ENCODE data around the gene SND1. TPM values are rescaled to one million over a fixed set of nuclear protein-coding genes. Genes with fewer than 3 reads are reported as not detected.

SND1 gene
- total and polyA plus RNA-seq, 10 of the 15 experiments (the other 5 are each of a cell fraction or from before 2014, with no cell fraction given), result 52.4 to 270 (median 146) TPM

GRCh38 chr7:127981965-127982364 lies 330.0 kb downstream of the SND1 start:
- POLR2A ChIA-PET, result interaction anchor here (0.6 kb wide), 1 partner anchor 293 kb away, joined by 5 read pairs; no protein-coding TSS in a partner anchor
- WGBS (ENCODE audit: insufficient coverage, insufficient replicate concordance, low lambda C conversion rate, missing lambda C conversion rate), result 96% methylated on average over 4 of the region's 4 CpGs
- H3K9ac ChIP-seq (ENCODE audit: control insufficient read depth, insufficient read depth, low read length), result no peak overlapping the region
- H4K20me1 ChIP-seq (ENCODE audit: control insufficient read depth, insufficient read depth), result no peaks in the 10 kb centered on the region
- in situ Hi-C loops (cut with MboI), result no loop called here
- no peaks in the 10 kb centered on the region for H3K4me1 ChIP-seq (ENCODE audit: control insufficient read depth, insufficient read depth, low read length)
- ATAC-seq, result no peak
- no peak for TF ChIP-seq RFX5 (IDR thresholded peaks at IDR 0.05; ENCODE audit: low read depth, low read length)
- no peak for TF ChIP-seq TCF12 (IDR thresholded peaks at IDR 0.05; ENCODE audit: low read depth, low read length)
- no peak for TF ChIP-seq SREBF1 (IDR thresholded peaks at IDR 0.05; ENCODE audit: low read length)
- TF ChIP-seq MEF2A (IDR thresholded peaks at IDR 0.05; ENCODE audit: insufficient read depth, low read depth, low read length), result no peak
- TF ChIP-seq, protein P1, sequence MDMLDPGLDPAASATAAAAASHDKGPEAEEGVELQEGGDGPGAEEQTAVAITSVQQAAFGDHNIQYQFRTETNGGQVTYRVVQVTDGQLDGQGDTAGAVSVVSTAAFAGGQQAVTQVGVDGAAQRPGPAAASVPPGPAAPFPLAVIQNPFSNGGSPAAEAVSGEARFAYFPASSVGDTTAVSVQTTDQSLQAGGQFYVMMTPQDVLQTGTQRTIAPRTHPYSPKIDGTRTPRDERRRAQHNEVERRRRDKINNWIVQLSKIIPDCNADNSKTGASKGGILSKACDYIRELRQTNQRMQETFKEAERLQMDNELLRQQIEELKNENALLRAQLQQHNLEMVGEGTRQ (IDR thresholded peaks at IDR 0.05; ENCODE audit: borderline replicate concordance, low read depth, low read length), result no peak
- TF ChIP-seq, protein P2, sequence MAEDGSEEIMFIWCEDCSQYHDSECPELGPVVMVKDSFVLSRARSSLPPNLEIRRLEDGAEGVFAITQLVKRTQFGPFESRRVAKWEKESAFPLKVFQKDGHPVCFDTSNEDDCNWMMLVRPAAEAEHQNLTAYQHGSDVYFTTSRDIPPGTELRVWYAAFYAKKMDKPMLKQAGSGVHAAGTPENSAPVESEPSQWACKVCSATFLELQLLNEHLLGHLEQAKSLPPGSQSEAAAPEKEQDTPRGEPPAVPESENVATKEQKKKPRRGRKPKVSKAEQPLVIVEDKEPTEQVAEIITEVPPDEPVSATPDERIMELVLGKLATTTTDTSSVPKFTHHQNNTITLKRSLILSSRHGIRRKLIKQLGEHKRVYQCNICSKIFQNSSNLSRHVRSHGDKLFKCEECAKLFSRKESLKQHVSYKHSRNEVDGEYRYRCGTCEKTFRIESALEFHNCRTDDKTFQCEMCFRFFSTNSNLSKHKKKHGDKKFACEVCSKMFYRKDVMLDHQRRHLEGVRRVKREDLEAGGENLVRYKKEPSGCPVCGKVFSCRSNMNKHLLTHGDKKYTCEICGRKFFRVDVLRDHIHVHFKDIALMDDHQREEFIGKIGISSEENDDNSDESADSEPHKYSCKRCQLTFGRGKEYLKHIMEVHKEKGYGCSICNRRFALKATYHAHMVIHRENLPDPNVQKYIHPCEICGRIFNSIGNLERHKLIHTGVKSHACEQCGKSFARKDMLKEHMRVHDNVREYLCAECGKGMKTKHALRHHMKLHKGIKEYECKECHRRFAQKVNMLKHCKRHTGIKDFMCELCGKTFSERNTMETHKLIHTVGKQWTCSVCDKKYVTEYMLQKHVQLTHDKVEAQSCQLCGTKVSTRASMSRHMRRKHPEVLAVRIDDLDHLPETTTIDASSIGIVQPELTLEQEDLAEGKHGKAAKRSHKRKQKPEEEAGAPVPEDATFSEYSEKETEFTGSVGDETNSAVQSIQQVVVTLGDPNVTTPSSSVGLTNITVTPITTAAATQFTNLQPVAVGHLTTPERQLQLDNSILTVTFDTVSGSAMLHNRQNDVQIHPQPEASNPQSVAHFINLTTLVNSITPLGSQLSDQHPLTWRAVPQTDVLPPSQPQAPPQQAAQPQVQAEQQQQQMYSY (CRISPR knock-in tag; IDR thresholded peaks at IDR 0.05), result no peak
- TF ChIP-seq ZNF217 (IDR thresholded peaks at IDR 0.05), result no peak
- no peak for TF ChIP-seq ZNF622 (IDR thresholded peaks at IDR 0.05)
- no peak for TF ChIP-seq ETV6 (conservative IDR thresholded peaks at IDR 0.05 in 1 of 2, IDR thresholded peaks at IDR 0.05 in 1 of 2; ENCODE audit: borderline replicate concordance in 1 of 2, low read depth in 1 of 2)
- no peak for TF ChIP-seq ESRRA (IDR thresholded peaks at IDR 0.05; ENCODE audit: low read length)
- TF ChIP-seq E4F1 (IDR thresholded peaks at IDR 0.05; ENCODE audit: borderline replicate concordance, partially characterized antibody), result no peak
- TF ChIP-seq CBFB (IDR thresholded peaks at IDR 0.05; ENCODE audit: low read depth), result no peak
- no peak for TF ChIP-seq MLLT1 (IDR thresholded peaks at IDR 0.05)
- RAD21 ChIA-PET (ENCODE audit: unreplicated experiment), result no interaction called here
- CTCF ChIA-PET, result no interaction called here
- peaks cover 9% of the 10 kb centered on the region; the same call in 2 of the 3 replicates for H3K9me3 ChIP-seq (replicated peaks; ENCODE audit: control insufficient read depth, insufficient read depth, low read length)
- no peaks in the 10 kb centered on the region for H3K27me3 ChIP-seq (replicated peaks in 1 of 2; ENCODE audit: control insufficient read depth in 2 of 2, insufficient read depth in 2 of 2, low read length in 1 of 2)
- no TSS peak for BruUV-seq (replicated peaks)
- no peak overlapping the region for H2AFZ ChIP-seq (ENCODE audit: control insufficient read depth, low read depth, low read length)
- H3K4me3 ChIP-seq, result no peak overlapping the region
- H3K79me2 ChIP-seq (ENCODE audit: control insufficient read depth, insufficient read depth, low read length), result no peaks in the 10 kb centered on the region
- H3K27ac ChIP-seq (ENCODE audit: control insufficient read depth, insufficient read depth), result no peak overlapping the region
- intact Hi-C loops (cut with micrococcal nuclease; ENCODE audit: unreplicated experiment), result no loop called here
- no peak for FAIRE-seq
- H3K36me3 ChIP-seq (ENCODE audit: control insufficient read depth in 2 of 2, insufficient read depth in 2 of 2, low read length in 1 of 2), result peaks cover 1 to 6% of the 10 kb centered on the region in 2 experiments; a peak in 3 of 4 replicates
- SMC1A ChIA-PET (ENCODE audit: uncharacterized antibody, unreplicated experiment), result interaction anchor here (1.2 to 1.5 kb wide), 2 partner anchors 9 to 111 kb away, joined by 3 read pairs; no protein-coding TSS in a partner anchor
- H3K4me2 ChIP-seq (ENCODE audit: control insufficient read depth, insufficient read depth), result no peak overlapping the region
- DNase-seq (ENCODE audit: low read depth, low spot score), result no peak

Data from GM12878 (cell line).